ENCODE measurements around the gene RSPO1. TPM values are rescaled to one million over a fixed set of nuclear protein-coding genes. Genes with fewer than 3 reads are reported as not detected.

Gene RSPO1
- total RNA-seq, 2 experiments from 2014 or later, result not detected

- CTCF ChIA-PET, result no interaction called here
- intact Hi-C loops (cut with micrococcal nuclease), result no loop called here
- DNase-seq, result no peak
- Mint-ChIP-seq H3K27me3 (ENCODE audit: low read depth) (peaks cover 2% of the 10 kb centered on the region), H3K4me1 (ENCODE audit: low read depth) (no peaks in the 10 kb centered on the region), H3K4me3 (no peak overlapping the region), H3K36me3 (ENCODE audit: low read depth) (no peaks in the 10 kb centered on the region), H3K27ac (no peak overlapping the region), H3K9me3 (no peaks in the 10 kb centered on the region)
Observed at GRCh38 chr1:37652976-37653375, 18.3 kb upstream of the RSPO1 start.

GRCh38 chr1:37651803-37652202 is 17.1 kb upstream of the RSPO1 start:
- H3K4me1 Mint-ChIP-seq (ENCODE audit: low read depth), result no peaks in the 10 kb centered on the region
- H3K4me3 Mint-ChIP-seq, result no peak overlapping the region
- H3K9me3 Mint-ChIP-seq, result no peaks in the 10 kb centered on the region
- DNase-seq, result no peak
- intact Hi-C loops (cut with micrococcal nuclease), result no loop called here
- H3K27ac Mint-ChIP-seq, result no peak overlapping the region
- H3K27me3 Mint-ChIP-seq (ENCODE audit: low read depth), result peaks cover 6% of the 10 kb centered on the region
- CTCF ChIA-PET, result no interaction called here
- H3K36me3 Mint-ChIP-seq (ENCODE audit: low read depth), result no peaks in the 10 kb centered on the region

- Mint-ChIP-seq H3K27ac (no peak overlapping the region), H3K36me3 (ENCODE audit: low read depth) (no peaks in the 10 kb centered on the region), H3K27me3 (ENCODE audit: low read depth) (peaks cover 4% of the 10 kb centered on the region), H3K9me3 (no peaks in the 10 kb centered on the region), H3K4me3 (no peak overlapping the region), H3K4me1 (ENCODE audit: low read depth) (no peaks in the 10 kb centered on the region)
- no peak for DNase-seq
- CTCF ChIA-PET, result no interaction called here
- intact Hi-C loops (cut with micrococcal nuclease), result no loop called here
Observed at GRCh38 chr1:37650721-37651120, 16.0 kb upstream of the RSPO1 start.

GRCh38 chr1:37650173-37650572 is 15.5 kb upstream of the RSPO1 start:
- intact Hi-C loops (cut with micrococcal nuclease), result no loop called here
- CTCF ChIA-PET, result interaction anchor here (1.1 kb wide), 1 partner anchor 34 kb away, joined by 3 read pairs; no protein-coding TSS in a partner anchor
- Mint-ChIP-seq H3K4me3 (no peak overlapping the region), H3K27me3 (ENCODE audit: low read depth) (peaks cover 4% of the 10 kb centered on the region), H3K4me1 (ENCODE audit: low read depth) (no peaks in the 10 kb centered on the region), H3K9me3 (no peaks in the 10 kb centered on the region), H3K27ac (no peak overlapping the region), H3K36me3 (ENCODE audit: low read depth) (no peaks in the 10 kb centered on the region)
- no peak for DNase-seq

GRCh38 chr1:37647281-37647680 is 12.6 kb upstream of the RSPO1 start:
- Mint-ChIP-seq H3K9me3 (no peaks in the 10 kb centered on the region), H3K4me3 (no peak overlapping the region), H3K27me3 (ENCODE audit: low read depth) (peaks cover 12% of the 10 kb centered on the region), H3K27ac (no peak overlapping the region), H3K36me3 (ENCODE audit: low read depth) (no peaks in the 10 kb centered on the region), H3K4me1 (ENCODE audit: low read depth) (no peaks in the 10 kb centered on the region)
- intact Hi-C loops (cut with micrococcal nuclease), result no loop called here
- CTCF ChIA-PET, result no interaction called here
- no peak for DNase-seq

- no peak for DNase-seq
- H3K9me3 Mint-ChIP-seq, result no peaks in the 10 kb centered on the region
- no peak overlapping the region for H3K4me3 Mint-ChIP-seq
- no peak overlapping the region for H3K27ac Mint-ChIP-seq
- no peaks in the 10 kb centered on the region for H3K4me1 Mint-ChIP-seq (ENCODE audit: low read depth)
- peaks cover 25% of the 10 kb centered on the region for H3K27me3 Mint-ChIP-seq (ENCODE audit: low read depth)
- CTCF ChIA-PET, result no interaction called here
- H3K36me3 Mint-ChIP-seq (ENCODE audit: low read depth), result no peaks in the 10 kb centered on the region
- intact Hi-C loops (cut with micrococcal nuclease), result no loop called here
Observed at GRCh38 chr1:37641059-37641458, 6.4 kb upstream of the RSPO1 start.

GRCh38 chr1:37636435-37636834 is 1.7 kb upstream of the RSPO1 start:
- Mint-ChIP-seq H3K36me3 (ENCODE audit: low read depth) (no peaks in the 10 kb centered on the region), H3K27me3 (ENCODE audit: low read depth) (peaks cover 54% of the 10 kb centered on the region), H3K4me3 (no peak overlapping the region), H3K27ac (no peak overlapping the region), H3K9me3 (no peaks in the 10 kb centered on the region), H3K4me1 (ENCODE audit: low read depth) (peaks cover 17% of the 10 kb centered on the region)
- no peak for DNase-seq
- intact Hi-C loops (cut with micrococcal nuclease), result no loop called here
- CTCF ChIA-PET, result no interaction called here

- H3K4me3 Mint-ChIP-seq, result no peak overlapping the region
- H3K27me3 Mint-ChIP-seq (ENCODE audit: low read depth), result peaks cover 66% of the 10 kb centered on the region
- CTCF ChIA-PET, result interaction anchor here (1.8 kb wide), 1 partner anchor 31 kb away, joined by 5 read pairs; no protein-coding TSS in a partner anchor
Observed at GRCh38 chr1:37634992-37635902, 555 bp upstream of the RSPO1 start.

GRCh38 chr1:37633938-37634243 is 801 bp downstream of the RSPO1 start:
- Mint-ChIP-seq H3K36me3 (ENCODE audit: low read depth) (no peaks in the 10 kb centered on the region), H3K27ac (no peak overlapping the region), H3K4me3 (no peak overlapping the region), H3K27me3 (ENCODE audit: low read depth) (peaks cover 74% of the 10 kb centered on the region), H3K4me1 (ENCODE audit: low read depth) (peaks cover 17% of the 10 kb centered on the region), H3K9me3 (no peaks in the 10 kb centered on the region)
- intact Hi-C loops (cut with micrococcal nuclease), result no loop called here
- DNase-seq, result no peak
- CTCF ChIA-PET, result no interaction called here

More at GRCh38 chr1:37634992-37635902, 555 bp upstream of the RSPO1 start:
- Mint-ChIP-seq H3K36me3 (ENCODE audit: low read depth) (no peaks in the 10 kb centered on the region), H3K27ac (no peak overlapping the region), H3K4me1 (ENCODE audit: low read depth) (peaks cover 17% of the 10 kb centered on the region), H3K9me3 (no peaks in the 10 kb centered on the region)
- DNase-seq, result no peak
- intact Hi-C loops (cut with micrococcal nuclease), result no loop called here

- Mint-ChIP-seq H3K9me3 (no peaks in the 10 kb centered on the region), H3K36me3 (ENCODE audit: low read depth) (no peaks in the 10 kb centered on the region), H3K4me1 (ENCODE audit: low read depth) (peaks cover 17% of the 10 kb centered on the region), H3K4me3 (no peak overlapping the region), H3K27ac (no peak overlapping the region), H3K27me3 (ENCODE audit: low read depth) (peaks cover 74% of the 10 kb centered on the region)
- CTCF ChIA-PET, result no interaction called here
- intact Hi-C loops (cut with micrococcal nuclease), result no loop called here
- no peak for DNase-seq
Observed at GRCh38 chr1:37633040-37633937, 1.4 kb downstream of the RSPO1 start.

- intact Hi-C loops (cut with micrococcal nuclease), result no loop called here
Observed at GRCh38 chr1:37631036-37631435, 3.7 kb downstream of the RSPO1 start.

GRCh38 chr1:37630426-37631028 is 4.2 kb downstream of the RSPO1 start:
- Mint-ChIP-seq H3K27ac (no peak overlapping the region), H3K9me3 (no peaks in the 10 kb centered on the region), H3K36me3 (ENCODE audit: low read depth) (no peaks in the 10 kb centered on the region), H3K4me3 (no peak overlapping the region), H3K27me3 (ENCODE audit: low read depth) (peaks cover 62% of the 10 kb centered on the region), H3K4me1 (ENCODE audit: low read depth) (peaks cover 17% of the 10 kb centered on the region)
- DNase-seq, result no peak
- CTCF ChIA-PET, result no interaction called here
- intact Hi-C loops (cut with micrococcal nuclease), result no loop called here

More at GRCh38 chr1:37631036-37631435, 3.7 kb downstream of the RSPO1 start:
- no peaks in the 10 kb centered on the region for H3K36me3 Mint-ChIP-seq (ENCODE audit: low read depth)
- no peaks in the 10 kb centered on the region for H3K9me3 Mint-ChIP-seq
- DNase-seq, result no peak
- H3K27ac Mint-ChIP-seq, result no peak overlapping the region
- CTCF ChIA-PET, result no interaction called here
- no peak overlapping the region for H3K4me3 Mint-ChIP-seq
- peaks cover 17% of the 10 kb centered on the region for H3K4me1 Mint-ChIP-seq (ENCODE audit: low read depth)
- peaks cover 68% of the 10 kb centered on the region for H3K27me3 Mint-ChIP-seq (ENCODE audit: low read depth)
